SK-N-SH treated with all-trans-retinoic acid at 6 μM for 48 hours (cell line): Measurements from ENCODE around the gene ZNF326.
A peak's percentile ranks its signal among the peaks of the same experiment; 100 is the strongest.

ENCODE experiments used
- ARNTL ChIP-seq: fragments of 450-650 bp; formaldehyde crosslinking; IDR thresholded peaks from 2 replicates; pipeline ENCODE4 v1.5.0; 2020; ENCODE audit warnings: low read depth, mild to moderate bottlenecking, moderate library complexity, borderline replicate concordance
- BACH2 ChIP-seq: fragments of 250-450 bp; sonication (Bioruptor Pico); IDR thresholded peaks from 2 replicates; pipeline ENCODE4 v1.9.0; 2021; ENCODE audit warnings: mild to moderate bottlenecking, borderline replicate concordance
- CSRNP3 ChIP-seq: fragments of 250-450 bp; sonication (Bioruptor Pico); IDR thresholded peaks from 2 replicates; pipeline ENCODE4 v1.5.1; 2021; ENCODE audit warnings: mild to moderate bottlenecking, moderate library complexity
- GLIS3 ChIP-seq: fragments of 250-450 bp; sonication (Bioruptor Pico); IDR thresholded peaks from 2 replicates; pipeline ENCODE4 v1.5.0; 2020; ENCODE audit warnings: mild to moderate bottlenecking, moderate library complexity
- ISL1 ChIP-seq: fragments of 250-450 bp; sonication (Bioruptor Pico); IDR thresholded peaks from 2 replicates; pipeline ENCODE4 v2.1.2; 2022; ENCODE audit warnings: mild to moderate bottlenecking, moderate library complexity
- PATZ1 ChIP-seq: fragments of 250-450 bp; sonication (Bioruptor Pico); IDR thresholded peaks from 2 replicates; pipeline ENCODE4 v1.8.0; 2020; ENCODE audit warnings: mild to moderate bottlenecking, moderate library complexity, borderline replicate concordance
- PPARA ChIP-seq: fragments of 250-450 bp; sonication (Bioruptor Pico); IDR thresholded peaks from 2 replicates; pipeline ENCODE4 v1.5.0; 2020; ENCODE audit warnings: mild to moderate bottlenecking, borderline replicate concordance
- RARB ChIP-seq: fragments of 250-450 bp; sonication (Bioruptor Pico); IDR thresholded peaks from 2 replicates; pipeline ENCODE4 v1.8.0; 2021; ENCODE audit warnings: mild to moderate bottlenecking, moderate library complexity
- ZC3H10 ChIP-seq: fragments of 250-450 bp; sonication (Bioruptor Pico); IDR thresholded peaks from 2 replicates; pipeline ENCODE4 v1.5.1; 2021; ENCODE audit warnings: mild to moderate bottlenecking, moderate library complexity
- ZFP3 ChIP-seq: fragments of 250-450 bp; sonication (Bioruptor Pico); IDR thresholded peaks from 2 replicates; pipeline ENCODE4 v1.5.0; 2020; ENCODE audit warnings: mild to moderate bottlenecking, moderate library complexity
- ZFP30 ChIP-seq: fragments of 450-650 bp; formaldehyde crosslinking; IDR thresholded peaks from 2 replicates; pipeline ENCODE4 v1.5.0; 2022; ENCODE audit warnings: mild to moderate bottlenecking, moderate library complexity
- ZNF565 ChIP-seq: fragments of 450-650 bp; formaldehyde crosslinking; conservative IDR thresholded peaks from 2 replicates; pipeline ENCODE4 v1.5.0; 2020; ENCODE audit warnings: low read depth, mild to moderate bottlenecking, moderate library complexity
- TF ChIP-seq, protein P1 (sequence below): fragments of 250-450 bp; sonication (Bioruptor Pico); IDR thresholded peaks from 2 replicates; pipeline ENCODE4 v1.5.1; 2020; ENCODE audit warnings: low read depth, mild to moderate bottlenecking, moderate library complexity

GRCh38 chr1:89998306-89998705, 3.4 kb downstream of the ZNF326 start:
- TF ChIP-seq ARNTL (CRISPR knock-in tag) (no peak), CSRNP3 (no peak), ZFP3 (CRISPR knock-in tag) (no peak), PPARA (no peak), ZNF565 (CRISPR knock-in tag) (no peak), ZC3H10 (CRISPR knock-in tag) (0 out of 2 replicates have a peak, but pooled peaks have one; percentile 35), GLIS3 (CRISPR knock-in tag) (no peak), ISL1 (peak; percentile 97), ZFP30 (CRISPR knock-in tag) (no peak), PATZ1 (no peak), RARB (no peak), BACH2 (CRISPR knock-in tag) (no peak)
- TF ChIP-seq, protein P1, sequence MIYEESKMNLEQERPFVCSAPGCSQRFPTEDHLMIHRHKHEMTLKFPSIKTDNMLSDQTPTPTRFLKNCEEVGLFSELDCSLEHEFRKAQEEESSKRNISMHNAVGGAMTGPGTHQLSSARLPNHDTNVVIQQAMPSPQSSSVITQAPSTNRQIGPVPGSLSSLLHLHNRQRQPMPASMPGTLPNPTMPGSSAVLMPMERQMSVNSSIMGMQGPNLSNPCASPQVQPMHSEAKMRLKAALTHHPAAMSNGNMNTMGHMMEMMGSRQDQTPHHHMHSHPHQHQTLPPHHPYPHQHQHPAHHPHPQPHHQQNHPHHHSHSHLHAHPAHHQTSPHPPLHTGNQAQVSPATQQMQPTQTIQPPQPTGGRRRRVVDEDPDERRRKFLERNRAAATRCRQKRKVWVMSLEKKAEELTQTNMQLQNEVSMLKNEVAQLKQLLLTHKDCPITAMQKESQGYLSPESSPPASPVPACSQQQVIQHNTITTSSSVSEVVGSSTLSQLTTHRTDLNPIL (CRISPR knock-in tag) = no peak
